Inferior parietal cortex (tissue), 1 donor: ENCODE measurements around the gene PLEKHF1.
"Not testable (repeated sequence)": the region's sequence is repeated elsewhere in the genome, so short reads cannot be mapped to it uniquely, and the experiment has no call there.

Experiments
- DNase-seq: peaks from one replicate; pipeline ENCODE4 v3.0.0-alpha.2; 2016; ENCODE audit errors: extremely low spot score

PLEKHF1 gene

DNA sequence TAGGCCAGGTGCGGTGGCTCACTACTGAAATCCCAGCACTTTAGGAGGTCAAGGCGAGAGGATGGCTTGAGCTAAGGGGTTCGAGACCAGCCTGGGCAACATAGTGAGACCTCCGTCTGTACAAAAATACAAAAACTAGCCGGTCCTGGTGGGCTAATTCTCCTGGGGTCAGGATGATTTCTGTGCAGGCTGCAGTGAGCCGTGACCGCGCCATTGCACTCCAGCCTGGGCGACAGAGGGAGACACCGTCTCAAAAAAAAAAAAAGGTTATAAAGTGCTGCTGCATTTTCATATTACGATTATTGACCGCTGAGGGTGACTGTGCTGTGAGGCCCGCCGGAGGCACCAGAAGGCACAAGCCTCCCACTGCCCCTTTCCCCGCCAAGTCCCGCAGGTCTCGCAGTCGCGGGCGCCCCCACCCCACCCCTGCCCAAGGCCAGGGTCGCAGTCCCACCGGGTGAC is 477 bp upstream of the PLEKHF1 start:
- no peak for DNase-seq

- no peak for DNase-seq
Observed at GRCh38 chr19:29665826-29666577, 741 bp downstream of the PLEKHF1 start.

GRCh38 chr19:29666578-29667386 is 1.5 kb downstream of the PLEKHF1 start:
- no peak for DNase-seq

DNA sequence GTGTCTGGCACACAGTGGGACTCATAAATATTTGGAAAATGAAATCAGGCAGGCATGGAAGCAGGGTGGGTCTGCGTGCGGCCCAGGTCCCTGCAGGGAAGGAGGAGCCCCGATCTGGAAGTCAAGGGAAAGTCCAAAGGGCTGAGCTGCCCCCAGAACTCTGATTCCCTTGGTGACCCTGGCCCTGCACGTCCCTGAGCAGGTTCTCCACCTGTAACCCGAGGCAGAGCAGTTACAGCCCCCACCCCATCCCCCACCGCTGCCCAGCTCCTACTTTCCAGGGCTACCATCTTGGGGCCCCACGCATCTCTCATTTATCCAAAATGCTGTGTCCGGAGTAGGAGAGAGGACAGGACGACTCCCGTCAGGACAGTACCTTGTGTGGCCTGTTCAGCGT is 2.1 kb downstream of the PLEKHF1 start:
- no peak for DNase-seq

GRCh38 chr19:29667901-29668341 is 2.7 kb downstream of the PLEKHF1 start:
- no peak for DNase-seq

- no peak for DNase-seq
Observed at GRCh38 chr19:29668746-29669609, 3.7 kb downstream of the PLEKHF1 start.

DNA sequence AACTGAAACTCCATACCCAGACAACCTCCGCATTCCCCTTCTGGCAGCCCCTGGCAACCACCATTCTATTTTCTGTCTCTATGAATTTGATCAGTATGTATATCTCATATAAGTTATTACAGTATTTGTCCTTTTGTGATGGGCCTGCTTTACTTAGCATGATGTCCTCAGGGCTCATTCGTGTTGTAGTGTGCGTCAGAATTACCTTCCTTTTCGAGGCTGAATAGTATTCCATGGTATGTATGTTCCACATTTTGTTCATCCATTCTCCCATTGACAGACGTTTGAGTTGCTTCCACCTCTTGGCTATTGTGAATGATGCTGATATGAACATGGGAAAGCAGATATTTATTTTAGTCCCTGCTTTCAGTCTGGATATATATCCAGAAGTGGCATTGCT is 5.0 kb downstream of the PLEKHF1 start:
- DNase-seq, result no peak

- not testable (repeated sequence) for DNase-seq
Observed at GRCh38 chr19:29671026-29671392, 5.7 kb downstream of the PLEKHF1 start.

DNA sequence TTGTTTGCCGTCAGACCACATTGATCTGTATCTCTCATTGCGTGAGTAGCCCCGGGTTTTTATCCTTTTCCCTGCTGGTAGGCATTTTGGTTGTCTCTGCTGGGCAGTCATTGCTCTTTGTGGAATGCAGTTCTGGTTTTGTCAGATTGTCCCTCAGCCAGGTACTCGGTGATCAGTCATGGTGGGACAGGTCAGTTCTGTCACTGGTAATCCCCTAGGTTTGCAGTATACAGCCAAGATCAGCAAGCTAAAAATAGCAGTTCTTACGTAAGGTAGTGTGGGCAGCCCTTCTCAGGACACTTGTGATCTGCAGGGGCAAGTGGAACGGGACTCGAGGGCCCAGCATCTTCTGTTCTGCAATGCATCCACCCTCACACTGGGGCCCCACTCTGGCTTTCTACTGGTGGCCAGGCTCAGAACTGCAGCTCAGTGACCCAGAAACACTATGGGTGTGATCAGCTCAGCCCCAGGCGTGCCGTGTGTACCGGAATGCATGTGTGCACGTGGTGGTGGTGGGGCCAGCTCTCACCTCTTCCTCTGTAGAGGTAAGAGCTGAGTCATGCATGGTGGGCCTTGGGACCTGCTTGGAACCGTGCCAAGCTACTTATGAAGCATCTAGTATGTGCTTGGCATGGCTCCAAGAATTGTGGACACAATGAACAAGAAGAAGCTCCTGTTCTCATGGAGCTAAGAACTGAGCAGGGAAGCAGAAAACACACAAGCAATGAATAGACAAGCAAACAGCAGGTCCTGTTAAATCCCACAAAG is 6.3 kb downstream of the PLEKHF1 start:
- DNase-seq, result no peak

DNA sequence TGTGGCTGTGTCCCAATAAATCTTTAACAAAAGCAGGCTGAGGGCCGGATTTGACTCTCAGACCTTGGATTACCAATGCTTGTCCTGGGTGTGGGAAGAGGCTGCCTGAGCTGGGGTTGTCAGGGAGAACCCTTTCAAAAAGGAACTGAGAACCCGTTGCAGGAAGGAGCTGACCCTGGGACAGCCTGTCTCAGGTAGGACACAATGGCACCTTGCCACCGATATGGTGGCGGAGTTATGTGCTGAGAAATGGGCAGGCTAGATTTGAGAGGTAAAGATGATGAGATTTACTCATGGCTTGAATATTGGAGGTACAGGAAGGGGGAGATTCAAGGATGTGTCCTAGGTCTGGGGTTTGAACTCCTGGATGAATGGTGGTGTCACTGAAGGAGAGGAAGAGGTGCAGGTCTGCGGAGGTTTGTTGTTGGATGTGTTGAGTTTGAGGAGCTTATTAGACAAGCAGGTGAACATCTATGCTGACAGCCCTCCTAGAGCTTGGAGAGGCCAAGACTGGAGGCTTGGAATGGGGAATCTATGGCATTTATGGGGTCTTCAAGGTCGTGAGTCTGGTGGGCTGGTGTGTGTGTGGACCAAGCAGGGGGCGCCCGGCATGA is 7.2 kb downstream of the PLEKHF1 start:
- no peak for DNase-seq

DNA sequence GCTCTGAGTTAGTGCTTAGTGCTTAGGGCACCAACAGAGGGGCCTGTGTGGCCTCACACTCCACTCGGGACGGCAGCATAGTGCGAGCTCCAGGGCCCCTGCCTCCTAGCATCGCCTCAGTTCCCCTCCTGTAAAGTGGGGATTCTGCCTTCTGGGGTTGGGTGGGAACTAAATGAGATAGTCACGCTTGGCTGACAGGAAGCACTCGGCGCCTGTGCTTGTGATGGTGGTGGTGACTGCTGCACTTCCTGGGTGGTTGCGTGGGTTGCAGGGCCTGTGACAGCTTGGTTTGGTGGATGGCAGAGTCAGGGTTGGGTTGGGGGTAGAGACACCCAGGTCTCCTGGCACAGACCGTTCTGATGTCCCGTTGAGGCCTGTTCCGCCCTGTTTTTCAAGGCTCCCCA is 7.7 kb downstream of the PLEKHF1 start:
- DNase-seq, result no peak

GRCh38 chr19:29673451-29674371 is 8.4 kb downstream of the PLEKHF1 start:
- no peak for DNase-seq

GRCh38 chr19:29674374-29675119 is 9.3 kb downstream of the PLEKHF1 start:
- DNase-seq, result no peak

- no peak for DNase-seq
Observed at GRCh38 chr19:29675120-29675649, 9.9 kb downstream of the PLEKHF1 start.

- no peak for DNase-seq
Observed at GRCh38 chr19:29675650-29676186, 10.5 kb downstream of the PLEKHF1 start.

DNA sequence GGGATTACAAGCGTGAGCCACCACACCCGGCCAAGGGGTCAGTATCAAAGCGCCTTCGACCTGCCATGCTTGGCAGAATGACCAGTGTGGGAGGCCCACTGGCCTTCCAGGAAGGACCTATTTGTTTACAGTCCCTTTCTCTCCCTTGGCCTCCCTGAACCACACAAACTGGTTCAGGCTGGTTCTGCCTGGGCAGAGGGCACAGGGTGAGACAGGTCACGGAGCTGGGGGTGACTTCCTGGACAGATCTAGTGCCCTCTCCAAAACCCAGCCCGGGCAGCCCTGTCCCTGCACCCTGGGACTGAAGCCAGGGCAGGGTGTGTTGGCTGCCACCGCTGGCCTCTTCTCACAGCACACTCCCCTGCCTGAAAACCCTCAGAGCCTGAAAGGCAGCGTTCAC is 11.3 kb downstream of the PLEKHF1 start:
- DNase-seq, result no peak

DNA sequence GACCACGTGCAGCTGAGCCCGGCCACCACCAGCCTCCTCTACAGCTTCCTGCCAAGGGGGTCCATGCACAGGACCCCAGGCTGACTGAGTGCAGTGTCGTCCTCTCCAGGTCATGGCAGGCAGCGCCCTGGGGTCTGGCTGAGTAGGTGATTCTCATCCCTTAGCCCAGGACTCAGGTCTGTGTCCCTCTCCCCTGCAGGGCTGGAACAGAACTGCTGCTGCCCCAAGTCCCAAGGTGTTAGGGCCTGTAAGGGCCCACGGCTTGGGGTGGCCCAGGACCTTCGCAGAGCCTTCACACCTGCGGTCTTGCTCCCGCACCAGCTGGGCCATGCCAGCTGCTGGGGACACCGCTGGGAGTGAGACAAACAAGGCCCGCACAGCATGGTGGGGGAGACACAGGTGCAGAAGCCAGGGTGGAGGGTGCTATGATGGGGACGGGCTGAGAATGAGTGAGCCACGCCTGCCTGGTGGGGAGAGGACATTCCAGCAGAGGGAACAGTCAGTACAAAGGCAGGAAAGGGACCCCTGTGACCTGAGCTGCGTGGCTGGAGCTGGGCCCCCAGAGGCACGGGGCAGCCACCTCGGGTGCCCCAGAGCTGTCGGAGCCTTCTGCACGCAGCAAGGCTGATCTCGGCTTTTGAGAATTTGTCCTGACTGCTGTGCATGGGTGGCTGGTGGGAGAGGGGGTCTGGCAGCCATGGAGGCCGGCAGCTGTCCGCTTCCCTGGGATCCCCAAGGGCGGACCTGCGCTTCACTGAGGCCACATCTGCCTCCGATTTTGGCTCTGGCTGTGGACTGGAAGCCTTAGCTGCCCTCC is 11.9 kb downstream of the PLEKHF1 start:
- no peak for DNase-seq
